Muscle layer of duodenum (tissue), 2 donors: ENCODE results near the gene DGKG.

Experiments
- H3K27ac ChIP-seq: one replicate; pipeline ENCODE4 v1.7.0; 2013; ENCODE audit warnings: mild to moderate bottlenecking, low read length
- H3K27me3 ChIP-seq: one replicate; pipeline ENCODE4 v1.7.0; 2013; ENCODE audit warnings: low read depth, mild to moderate bottlenecking, control low read depth, low read length
- H3K36me3 ChIP-seq, 2 donors: one replicate each; pipeline ENCODE4 v1.7.0; 2013; ENCODE audit warnings: low read length in 2 of 2, control low read depth in 1 of 2, mild to moderate bottlenecking in 1 of 2; ENCODE audit not compliant: insufficient read depth in 2 of 2, control insufficient read depth in 1 of 2
- H3K4me1 ChIP-seq, 2 donors: one replicate each; pipeline ENCODE4 v1.7.0; 2013; ENCODE audit warnings: low read length in 2 of 2, mild to moderate bottlenecking in 2 of 2, control low read depth in 1 of 2, moderate library complexity in 1 of 2; ENCODE audit not compliant: insufficient read depth in 2 of 2, control insufficient read depth in 1 of 2
- H3K4me3 ChIP-seq, 2 donors: one replicate each; pipeline ENCODE4 v1.7.0; 2013; ENCODE audit warnings: low read length in 2 of 2, low read depth in 1 of 2, mild to moderate bottlenecking in 1 of 2
- H3K9me3 ChIP-seq, 2 donors: one replicate each; pipeline ENCODE4 v1.7.0; 2013; ENCODE audit warnings: low read length in 2 of 2, control low read depth in 1 of 2, mild to moderate bottlenecking in 1 of 2; ENCODE audit not compliant: control insufficient read depth in 1 of 2
- donor health status: healthy.

Gene DGKG

DNA sequence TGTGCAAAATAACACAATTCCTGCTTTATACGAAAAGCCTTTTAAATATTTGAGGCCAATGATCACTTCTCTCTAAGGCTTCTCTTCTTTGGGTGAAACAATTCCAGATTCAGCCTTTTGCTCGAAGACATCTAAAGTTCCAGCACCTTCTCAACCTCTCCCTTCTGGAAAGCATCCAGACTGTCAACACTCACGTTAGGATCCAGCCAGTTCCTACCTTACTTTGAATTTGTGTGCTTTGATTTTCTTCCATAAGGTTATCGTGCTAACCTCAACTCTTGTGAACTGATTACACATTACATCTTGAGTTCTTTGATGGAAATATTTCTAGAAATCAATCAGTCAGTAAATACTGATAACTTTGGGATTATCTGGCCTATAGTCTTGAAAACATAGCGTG is 127.9 kb downstream of the DGKG start:
- Histone ChIP-seq H3K4me3 (no peak overlapping the region), H3K27ac (no peak overlapping the region), H3K36me3 (no peaks in the 10 kb centered on the region), H3K9me3 (no peaks in the 10 kb centered on the region), H3K4me1 (no peaks in the 10 kb centered on the region), H3K27me3 (no peaks in the 10 kb centered on the region)

DNA sequence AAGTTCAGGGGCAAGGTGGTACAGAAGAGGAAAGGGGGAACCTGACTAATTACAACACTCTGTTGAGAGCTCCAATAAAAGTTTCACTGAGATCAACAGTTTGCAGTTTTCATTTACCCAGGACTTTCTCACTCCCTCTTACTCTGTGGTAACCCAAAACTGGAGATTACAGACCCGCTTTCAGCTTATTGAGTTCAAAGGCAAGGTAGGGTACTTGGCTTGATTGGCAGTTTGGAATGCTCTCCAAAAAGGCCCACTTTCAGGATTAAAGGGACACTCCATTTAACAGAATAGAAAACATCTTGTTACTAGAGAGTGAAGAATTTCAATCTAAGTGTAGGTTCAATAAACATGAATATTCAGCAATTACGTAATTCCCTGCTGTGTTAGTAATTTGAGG is 135.6 kb downstream of the DGKG start:
- Histone ChIP-seq H3K4me3 (no peak overlapping the region), H3K4me1 (no peaks in the 10 kb centered on the region), H3K9me3 (no peaks in the 10 kb centered on the region), H3K27ac (no peak overlapping the region), H3K27me3 (no peaks in the 10 kb centered on the region), H3K36me3 (no peaks in the 10 kb centered on the region)

DNA sequence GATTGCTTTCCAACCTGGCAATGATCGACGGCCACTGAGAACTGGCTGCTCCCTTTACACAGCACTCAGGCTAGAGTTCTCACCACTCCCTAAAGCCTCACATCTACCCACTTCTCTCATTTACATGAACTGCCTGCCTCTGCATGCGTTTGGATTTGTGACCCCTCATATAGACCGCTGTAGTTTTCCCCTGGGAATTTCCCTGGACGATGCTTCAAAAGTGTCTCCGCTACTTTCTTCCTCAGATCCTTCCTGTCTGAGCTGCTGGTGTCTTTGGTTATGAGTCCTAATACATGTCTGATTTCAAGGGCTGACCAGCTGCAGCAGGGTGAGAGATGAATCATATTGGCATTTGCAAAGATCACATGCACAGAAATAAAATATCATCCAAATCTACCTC is 136.4 kb downstream of the DGKG start:
- no peaks in the 10 kb centered on the region for H3K9me3 ChIP-seq
- H3K36me3 ChIP-seq: no peaks in the 10 kb centered on the region
- no peaks in the 10 kb centered on the region for H3K4me1 ChIP-seq
- no peaks in the 10 kb centered on the region for H3K27me3 ChIP-seq
- no peak overlapping the region for H3K4me3 ChIP-seq
- no peak overlapping the region for H3K27ac ChIP-seq

DNA sequence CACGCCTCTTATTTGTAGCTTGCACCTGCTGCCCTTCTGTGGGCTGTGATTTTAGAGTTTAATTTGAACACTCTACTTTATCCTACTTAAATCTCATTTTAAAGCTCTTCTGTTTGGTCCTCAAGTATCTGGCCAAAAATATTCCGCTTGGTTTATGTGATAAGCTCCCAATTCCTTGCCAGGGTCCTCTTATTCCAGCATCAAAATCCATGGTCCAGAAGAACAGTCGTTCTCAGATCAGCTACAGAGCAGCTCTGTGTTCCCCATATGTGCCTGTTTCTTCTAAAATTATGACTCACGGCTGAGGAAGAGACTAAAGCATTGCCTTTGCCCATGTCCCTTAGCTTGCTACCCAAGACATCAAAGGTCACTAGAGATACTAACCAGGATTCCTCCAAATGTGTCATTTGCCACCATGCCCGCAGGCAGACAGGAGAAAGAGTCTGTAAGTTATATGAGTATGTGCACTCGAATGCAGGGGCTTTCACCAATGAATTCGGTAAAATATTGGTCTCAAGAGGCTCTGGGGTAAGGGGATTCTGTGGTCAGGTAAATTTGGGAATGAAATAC is 137.9 kb downstream of the DGKG start:
- no peaks in the 10 kb centered on the region for H3K36me3 ChIP-seq
- no peaks in the 10 kb centered on the region for H3K9me3 ChIP-seq

DNA sequence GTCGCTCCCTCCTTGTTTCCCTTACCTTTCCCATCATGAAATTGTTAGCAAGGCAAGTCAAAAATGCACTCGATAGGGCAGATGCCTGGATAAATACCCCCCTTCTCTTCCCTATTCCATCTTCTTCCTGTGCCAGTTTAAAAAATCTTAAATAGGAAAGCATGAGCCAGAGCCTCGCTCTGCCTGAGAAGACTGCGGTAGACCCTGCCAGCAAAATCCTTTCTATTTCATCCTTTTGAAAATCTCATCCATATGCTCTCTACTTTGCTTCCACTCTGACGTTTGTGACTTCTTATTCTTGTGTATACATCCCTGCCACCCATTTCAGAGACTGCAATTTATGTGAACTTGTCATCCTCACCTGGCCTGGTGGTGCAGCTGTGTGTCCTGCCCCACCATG is 138.6 kb downstream of the DGKG start:
- no peaks in the 10 kb centered on the region for H3K9me3 ChIP-seq
- H3K27me3 ChIP-seq: no peaks in the 10 kb centered on the region
- no peak overlapping the region for H3K4me3 ChIP-seq
- no peak overlapping the region for H3K27ac ChIP-seq
- no peaks in the 10 kb centered on the region for H3K4me1 ChIP-seq
- no peaks in the 10 kb centered on the region for H3K36me3 ChIP-seq

More for the DNA sequence above, 137.9 kb downstream of the DGKG start:
- Histone ChIP-seq H3K4me3 (no peak overlapping the region), H3K4me1 (no peaks in the 10 kb centered on the region), H3K27ac (no peak overlapping the region), H3K27me3 (no peaks in the 10 kb centered on the region)

DNA sequence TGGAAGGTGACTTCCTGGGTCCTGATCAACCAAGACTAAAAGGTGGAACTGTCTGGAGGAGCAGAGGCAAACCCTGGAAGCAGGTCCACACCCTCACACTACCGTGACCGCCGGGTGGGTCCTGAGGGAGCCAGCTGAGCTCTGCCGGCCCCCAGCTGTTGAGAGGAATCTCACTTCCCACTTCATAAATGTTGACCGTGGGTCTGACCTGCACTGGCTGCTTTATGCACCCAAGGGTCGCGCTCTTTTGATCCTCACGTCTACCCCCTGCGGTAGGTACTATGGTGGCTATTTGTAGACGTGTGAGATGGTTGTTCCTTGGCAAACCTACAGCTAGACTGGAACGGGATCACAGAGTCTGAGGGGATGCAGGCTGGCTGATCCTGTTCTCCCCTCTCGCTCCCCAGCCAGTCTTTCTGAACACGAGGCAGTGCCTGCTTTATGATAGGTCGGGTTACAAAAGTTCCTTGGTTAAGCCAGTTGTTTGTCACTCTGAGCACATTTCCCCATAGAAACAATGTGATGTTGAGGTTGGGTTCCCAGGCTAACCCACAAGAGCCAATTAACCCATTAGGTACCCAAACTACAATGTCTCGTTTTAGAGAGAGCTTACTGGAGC is 140.2 kb downstream of the DGKG start:
- no peak overlapping the region for H3K27ac ChIP-seq
- no peaks in the 10 kb centered on the region for H3K36me3 ChIP-seq
- H3K27me3 ChIP-seq: no peaks in the 10 kb centered on the region
- H3K9me3 ChIP-seq: no peaks in the 10 kb centered on the region
- H3K4me1 ChIP-seq: no peaks in the 10 kb centered on the region
- no peak overlapping the region for H3K4me3 ChIP-seq

DNA sequence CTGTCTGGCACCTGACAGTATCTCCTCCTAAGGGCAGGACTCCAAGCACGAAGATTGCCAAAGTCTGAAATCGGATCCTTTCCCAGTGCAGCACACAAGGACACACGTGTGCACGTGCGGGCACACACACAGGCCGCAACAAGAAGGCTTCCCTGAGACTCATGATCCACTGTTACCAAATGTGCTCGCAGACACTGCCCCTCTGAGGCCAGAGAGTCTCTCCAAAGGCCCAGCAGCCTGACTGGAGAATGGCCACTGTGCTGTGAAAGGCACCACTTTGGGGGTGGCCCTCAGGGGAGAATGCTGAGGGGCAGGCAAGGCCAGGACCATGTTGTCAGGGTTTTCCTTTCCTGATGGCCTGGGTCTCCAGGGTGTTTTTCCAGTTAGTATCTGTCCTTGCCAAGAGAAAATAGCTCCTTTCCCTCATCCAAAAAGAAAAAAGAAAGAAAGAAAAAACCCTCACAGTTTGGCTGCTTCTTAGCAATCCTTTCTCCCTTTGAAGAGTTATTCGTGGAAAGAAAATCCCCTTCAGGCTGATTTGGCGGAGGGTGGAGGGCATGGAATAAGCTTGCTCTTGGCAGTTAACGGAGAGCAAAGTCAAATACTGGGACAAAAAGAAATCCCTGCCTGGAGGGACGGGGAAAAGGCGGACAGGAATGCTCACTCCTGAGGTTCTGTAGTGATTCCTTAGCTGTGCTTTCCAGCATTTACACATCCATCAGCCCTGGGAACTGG is 141.0 kb downstream of the DGKG start:
- Histone ChIP-seq H3K27ac (no peak overlapping the region), H3K9me3 (no peaks in the 10 kb centered on the region), H3K4me3 (no peak overlapping the region), H3K36me3 (no peaks in the 10 kb centered on the region), H3K4me1 (no peaks in the 10 kb centered on the region), H3K27me3 (no peaks in the 10 kb centered on the region)

DNA sequence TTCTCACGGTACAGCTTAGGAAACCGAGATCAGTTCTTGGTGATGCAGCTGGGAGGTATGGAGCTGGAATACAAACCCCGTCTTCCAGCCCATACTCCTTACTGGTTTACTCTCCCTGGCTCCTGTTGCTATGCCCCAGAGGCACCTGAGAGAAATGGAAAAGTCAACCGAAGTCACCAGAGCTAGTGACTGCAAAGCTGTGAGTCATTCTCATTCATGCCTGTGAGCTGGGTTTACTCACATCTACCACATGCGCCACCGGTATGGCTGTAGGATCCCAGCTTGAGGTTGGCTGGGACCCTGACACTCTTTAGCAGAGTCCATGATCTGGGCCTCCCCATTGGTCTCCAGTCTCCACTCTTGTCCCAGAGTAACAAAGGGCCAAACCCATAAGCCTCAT is 141.7 kb downstream of the DGKG start:
- H3K4me1 ChIP-seq: no peaks in the 10 kb centered on the region
- H3K4me3 ChIP-seq: no peak overlapping the region
- no peaks in the 10 kb centered on the region for H3K9me3 ChIP-seq
- no peaks in the 10 kb centered on the region for H3K36me3 ChIP-seq
- no peak overlapping the region for H3K27ac ChIP-seq
- no peaks in the 10 kb centered on the region for H3K27me3 ChIP-seq

DNA sequence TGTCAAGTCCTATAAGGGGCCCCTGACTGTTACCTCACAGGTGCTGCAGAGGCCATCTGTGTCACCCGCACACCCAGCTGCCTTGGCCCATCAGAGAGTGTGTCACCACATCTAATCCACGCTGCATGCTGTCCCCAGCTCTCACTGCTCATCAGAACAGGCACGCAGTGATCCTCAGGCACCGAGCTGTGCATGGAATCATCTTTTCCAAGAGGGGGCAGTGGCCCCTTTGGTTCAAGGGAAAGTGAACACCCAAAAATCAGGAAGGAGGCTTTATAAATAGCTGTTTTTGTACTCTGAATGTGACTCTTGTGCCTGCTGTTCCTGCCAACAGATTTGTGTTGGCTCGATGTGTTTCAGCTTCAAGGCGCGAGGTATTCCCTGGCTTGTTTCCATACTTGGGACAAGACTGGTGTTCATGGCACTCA is 142.8 kb downstream of the DGKG start:
- Histone ChIP-seq H3K36me3 (no peaks in the 10 kb centered on the region), H3K9me3 (no peaks in the 10 kb centered on the region), H3K27ac (no peak overlapping the region), H3K27me3 (no peaks in the 10 kb centered on the region), H3K4me3 (no peak overlapping the region), H3K4me1 (no peaks in the 10 kb centered on the region)

DNA sequence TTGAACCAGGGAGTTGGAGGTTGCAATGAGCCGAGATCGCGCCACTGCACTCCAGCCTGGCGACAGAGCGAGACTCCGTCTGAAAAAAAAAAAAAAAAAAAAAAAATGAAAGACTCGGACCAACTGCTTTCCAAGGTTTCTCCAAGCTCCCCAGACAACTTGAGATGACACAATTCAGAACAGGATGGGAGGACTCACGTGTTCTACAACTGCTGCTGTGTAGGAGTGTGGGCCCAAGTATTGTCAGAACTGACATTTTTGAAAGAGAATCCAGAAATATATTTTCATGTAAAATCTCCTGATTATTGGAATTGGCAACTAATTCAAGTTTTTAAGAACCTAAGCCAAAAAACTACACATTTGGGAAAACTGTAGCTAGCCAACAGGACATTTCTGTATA is 143.6 kb downstream of the DGKG start:
- H3K4me1 ChIP-seq: no peaks in the 10 kb centered on the region
- H3K27ac ChIP-seq: no peak overlapping the region
- no peaks in the 10 kb centered on the region for H3K9me3 ChIP-seq
- H3K4me3 ChIP-seq: no peak overlapping the region
- no peaks in the 10 kb centered on the region for H3K36me3 ChIP-seq
- no peaks in the 10 kb centered on the region for H3K27me3 ChIP-seq

DNA sequence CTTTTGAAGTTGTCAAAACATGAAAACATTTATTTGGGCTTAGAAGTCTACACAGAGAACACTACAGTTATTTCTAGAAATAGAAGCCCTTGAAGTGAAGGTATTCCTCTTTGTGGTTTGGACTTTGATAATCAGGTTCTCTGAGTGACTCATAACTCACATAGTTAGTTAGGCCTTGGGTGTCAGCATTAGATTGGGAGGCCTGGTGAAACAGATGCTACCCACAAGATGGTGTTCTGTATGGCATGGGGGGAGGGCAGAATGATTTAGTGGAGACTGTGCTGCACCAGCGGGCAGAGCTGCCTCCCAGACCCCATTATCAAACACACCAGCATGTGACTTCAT is 144.2 kb downstream of the DGKG start:
- H3K9me3 ChIP-seq: no peaks in the 10 kb centered on the region
- no peaks in the 10 kb centered on the region for H3K27me3 ChIP-seq
- H3K4me1 ChIP-seq: no peaks in the 10 kb centered on the region
- H3K36me3 ChIP-seq: no peaks in the 10 kb centered on the region
- no peak overlapping the region for H3K27ac ChIP-seq
- H3K4me3 ChIP-seq: no peak overlapping the region
